Nucleus accumbens (tissue), 56 donors: ENCODE results near the gene SGTA.
"Not testable (repeated sequence)": the region's sequence is repeated elsewhere in the genome, so short reads cannot be mapped to it uniquely, and the experiment has no call there.

ENCODE experiments used
- DNase-seq, 56 donors: peaks; one replicate each; lab custom pipeline; 2025; lab: John Stamatoyannopoulos, UW

SGTA gene, protein sequence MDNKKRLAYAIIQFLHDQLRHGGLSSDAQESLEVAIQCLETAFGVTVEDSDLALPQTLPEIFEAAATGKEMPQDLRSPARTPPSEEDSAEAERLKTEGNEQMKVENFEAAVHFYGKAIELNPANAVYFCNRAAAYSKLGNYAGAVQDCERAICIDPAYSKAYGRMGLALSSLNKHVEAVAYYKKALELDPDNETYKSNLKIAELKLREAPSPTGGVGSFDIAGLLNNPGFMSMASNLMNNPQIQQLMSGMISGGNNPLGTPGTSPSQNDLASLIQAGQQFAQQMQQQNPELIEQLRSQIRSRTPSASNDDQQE

DNA sequence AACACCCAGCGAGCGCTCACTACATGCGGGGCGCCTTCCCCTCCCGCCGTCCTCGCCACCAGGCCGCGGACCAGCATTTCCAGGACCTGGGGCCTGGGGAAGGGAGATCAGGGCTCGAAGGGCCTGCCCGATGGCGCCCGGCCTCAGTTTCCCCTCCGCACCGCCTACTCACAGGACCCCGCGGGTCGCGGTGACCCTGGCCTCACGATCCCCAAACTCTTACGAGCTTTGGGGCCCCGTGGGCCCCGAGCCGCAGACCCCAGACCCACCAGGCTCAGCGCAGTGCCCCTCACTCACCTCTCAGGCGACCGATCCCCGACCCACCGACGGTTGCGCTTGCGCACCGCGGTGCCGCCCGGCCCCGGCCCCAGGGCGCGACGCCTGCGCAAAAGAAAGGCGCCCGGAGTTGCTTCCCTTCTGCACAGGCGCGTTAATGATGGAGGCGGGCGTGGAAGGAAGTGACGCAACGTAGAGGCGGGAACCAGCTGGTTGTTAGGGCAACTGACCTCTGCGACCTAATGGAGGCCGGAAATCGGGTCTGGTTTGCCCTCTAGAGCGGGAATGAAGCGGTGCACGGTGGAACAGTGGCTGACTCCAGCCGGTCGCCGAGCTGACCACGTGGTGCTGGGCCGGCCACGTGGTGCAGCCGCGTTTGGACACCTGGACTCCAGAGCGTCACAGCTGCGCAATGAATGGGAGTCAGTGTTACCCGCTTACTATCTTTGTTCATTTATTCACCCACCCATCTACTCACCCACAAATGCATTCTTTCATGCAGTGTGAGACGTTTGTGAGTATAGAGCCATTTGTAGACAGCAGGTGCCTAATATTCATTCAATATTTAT, at the start of gene SGTA:
Gene SGTA (minus strand): TSS at position 338 of the 845 bp plus-strand sequence. CDS start 14,205 bp downstream, outside the sequence.
- peak; percentile 78 to 99 (median 98) for DNase-seq

DNA sequence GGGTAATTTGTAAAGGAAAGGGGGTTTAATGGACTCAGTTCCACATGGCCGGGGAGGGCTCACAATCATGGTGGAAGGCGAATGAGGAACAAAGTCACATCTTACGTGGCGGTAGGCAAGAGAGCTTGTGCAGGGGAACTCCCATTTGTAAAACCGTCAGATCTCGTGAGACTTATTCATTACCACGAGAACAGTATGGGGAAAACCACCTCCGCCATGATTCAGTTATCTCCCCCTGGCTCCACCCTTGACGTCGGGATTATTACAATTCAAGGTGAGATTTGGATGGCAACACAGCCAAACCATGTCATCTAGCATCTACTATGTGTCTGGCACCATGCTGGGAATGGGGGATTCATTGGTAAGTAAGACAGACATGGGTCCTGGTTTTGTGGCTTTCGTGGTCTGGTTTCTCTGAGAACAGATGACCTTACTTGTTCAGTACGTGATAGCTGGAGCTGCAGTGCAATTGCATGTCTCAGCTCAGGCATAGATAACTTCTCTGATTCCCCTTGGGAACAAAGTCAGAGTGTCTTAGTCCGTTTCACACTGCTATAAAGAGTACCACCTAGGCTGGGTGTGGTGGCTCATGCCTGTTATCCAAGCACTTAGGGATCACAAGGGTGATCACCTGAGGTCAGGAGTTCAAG, 44.9 kb upstream of the SGTA start:
- DNase-seq = no peak

DNA sequence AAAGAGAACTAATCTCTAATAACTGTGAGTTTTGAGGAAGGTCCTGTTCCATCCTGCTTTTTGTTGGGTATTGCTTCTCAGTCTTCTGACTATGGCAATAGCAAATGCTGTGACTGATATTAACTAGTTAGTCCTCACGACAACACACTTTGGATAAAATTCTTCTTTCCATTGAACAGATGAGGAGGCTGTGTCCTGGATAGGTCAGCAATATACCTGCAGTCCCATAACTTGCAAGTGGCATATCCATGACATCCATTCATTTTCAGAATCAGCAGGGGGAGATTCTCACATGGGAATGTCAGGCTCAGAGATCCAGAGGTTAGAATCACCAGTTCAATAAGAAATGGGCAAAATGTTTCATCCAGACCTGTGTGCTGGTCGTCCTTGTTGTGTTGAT, 43.9 kb upstream of the SGTA start:
- no peak for DNase-seq

DNA sequence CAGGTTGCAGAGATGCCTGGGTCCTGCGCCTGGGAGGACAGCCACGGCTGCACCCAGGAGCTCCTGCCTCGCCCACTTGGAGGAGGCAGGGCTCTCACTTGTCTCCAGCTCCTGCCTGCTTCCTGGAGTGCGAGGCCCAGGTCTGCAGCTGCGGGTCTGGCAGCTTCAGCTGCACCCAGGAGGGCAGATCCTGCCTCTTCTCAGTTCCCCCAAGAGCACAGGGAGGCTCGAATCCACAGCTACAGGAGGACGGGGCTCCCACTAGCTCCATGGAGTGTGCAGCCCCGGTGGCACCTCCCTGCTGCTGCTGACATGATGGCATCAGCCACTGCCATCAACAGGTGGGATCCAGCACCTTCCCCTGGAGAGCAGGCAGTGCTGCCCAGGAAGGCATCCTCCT, 41.1 kb upstream of the SGTA start:
- no peak for DNase-seq

DNA sequence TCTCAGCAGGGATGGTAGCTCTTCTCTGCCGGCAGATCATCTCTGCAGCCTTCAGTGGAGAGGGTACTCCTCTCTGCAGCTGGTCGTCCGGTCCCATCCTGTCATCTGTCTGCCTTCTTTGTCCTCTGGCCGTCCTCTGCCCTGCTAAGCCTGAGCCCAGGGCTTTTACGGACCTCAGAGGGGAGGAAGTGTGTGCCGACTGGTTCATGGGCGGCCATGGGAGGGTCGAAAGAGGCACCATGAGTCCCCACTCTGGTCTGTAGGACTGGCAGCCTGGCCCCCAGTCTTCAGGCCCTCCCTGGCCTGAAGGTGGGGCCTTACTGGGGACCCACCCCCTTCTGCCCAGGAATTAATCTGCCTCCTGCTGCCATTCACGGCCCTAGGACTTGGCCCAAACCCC, 40.6 kb upstream of the SGTA start:
- no peak for DNase-seq

DNA sequence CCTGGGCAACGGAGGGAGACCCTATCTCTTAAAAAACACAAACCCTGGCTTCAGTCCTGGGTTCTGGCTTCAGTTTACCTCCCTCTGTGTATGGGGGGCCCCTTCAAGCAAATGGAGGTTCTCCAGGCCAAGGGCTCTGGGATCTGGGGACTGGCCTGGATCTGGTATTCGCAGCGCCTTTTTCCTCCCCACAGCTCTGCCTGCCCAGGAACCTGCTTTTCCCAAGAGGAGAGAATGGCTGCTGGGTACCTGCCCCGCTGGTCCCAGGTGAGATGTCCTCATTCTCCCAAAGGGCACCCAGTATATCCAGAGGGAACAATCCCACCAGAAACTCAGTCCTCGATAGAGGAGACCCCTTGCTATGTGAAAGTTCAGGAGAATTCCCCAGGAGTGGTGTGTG, 39.8 kb upstream of the SGTA start:
- DNase-seq = no peak

DNA sequence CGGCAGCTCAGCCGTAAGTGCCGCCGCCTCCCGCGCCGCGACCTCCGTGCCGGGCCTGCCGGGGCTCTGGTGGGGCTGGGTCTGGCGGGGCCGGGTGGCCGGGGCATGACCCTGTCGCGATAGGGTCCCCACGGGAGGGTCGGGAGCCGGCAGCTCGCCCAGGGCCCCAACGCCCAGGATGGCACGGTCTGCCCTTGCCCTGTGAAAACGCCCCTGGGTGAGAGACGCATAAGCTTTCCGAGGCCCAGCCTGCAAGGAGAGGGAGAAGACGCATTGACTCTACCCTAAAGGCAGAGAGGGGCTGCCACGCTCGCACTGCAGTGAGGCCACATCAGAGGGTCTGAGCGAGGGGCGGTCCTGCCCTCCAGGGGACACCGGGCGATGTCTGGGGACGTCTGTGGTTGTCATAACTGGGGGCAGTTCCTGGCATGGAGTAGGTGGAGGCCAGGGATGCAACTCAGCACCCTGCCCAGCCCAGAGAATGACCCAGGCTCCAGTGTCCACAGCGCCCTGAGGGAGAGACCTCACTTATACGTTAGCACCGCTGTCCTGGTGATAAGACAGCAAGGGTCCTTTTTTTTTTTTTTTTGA, 37.1 kb upstream of the SGTA start:
- DNase-seq = peak in 4 of 56 donors; percentile 12 to 45 (median 40)

DNA sequence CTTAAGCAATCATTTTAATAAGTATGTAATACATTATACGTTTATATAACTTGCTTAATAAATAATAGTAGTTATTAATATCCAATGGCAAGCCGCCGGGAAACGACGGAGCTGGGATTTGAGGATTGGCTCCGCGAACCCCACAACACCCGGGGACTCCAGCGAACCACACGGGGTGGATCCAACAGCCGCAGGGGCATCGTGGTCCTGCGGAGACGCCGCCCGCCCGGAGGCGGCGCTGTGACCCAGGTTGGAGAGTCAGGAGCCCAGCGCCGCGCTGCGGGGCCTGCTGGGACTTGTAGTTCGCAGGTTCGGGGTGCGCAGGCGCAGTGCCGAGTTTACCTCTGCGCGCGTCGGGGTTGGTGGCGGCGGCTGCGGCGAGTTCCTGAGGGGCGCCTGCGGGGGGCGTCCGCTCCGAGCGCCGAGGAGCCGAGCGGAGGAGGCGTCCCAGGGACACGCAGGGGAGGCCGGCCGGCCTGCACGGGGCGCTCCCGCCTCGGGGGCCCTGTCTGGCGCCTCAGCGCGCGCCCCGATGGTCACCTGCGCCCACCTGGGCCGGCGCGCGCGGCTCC, 36.6 kb upstream of the SGTA start, which contains the start of gene ZNF554:
Gene ZNF554 (plus strand): TSS at position 329 of the 572 bp plus-strand sequence. CDS start 204 bp downstream, at position 533.
- peak in 55 of 56 donors; percentile 58 to 96 (median 89) for DNase-seq

DNA sequence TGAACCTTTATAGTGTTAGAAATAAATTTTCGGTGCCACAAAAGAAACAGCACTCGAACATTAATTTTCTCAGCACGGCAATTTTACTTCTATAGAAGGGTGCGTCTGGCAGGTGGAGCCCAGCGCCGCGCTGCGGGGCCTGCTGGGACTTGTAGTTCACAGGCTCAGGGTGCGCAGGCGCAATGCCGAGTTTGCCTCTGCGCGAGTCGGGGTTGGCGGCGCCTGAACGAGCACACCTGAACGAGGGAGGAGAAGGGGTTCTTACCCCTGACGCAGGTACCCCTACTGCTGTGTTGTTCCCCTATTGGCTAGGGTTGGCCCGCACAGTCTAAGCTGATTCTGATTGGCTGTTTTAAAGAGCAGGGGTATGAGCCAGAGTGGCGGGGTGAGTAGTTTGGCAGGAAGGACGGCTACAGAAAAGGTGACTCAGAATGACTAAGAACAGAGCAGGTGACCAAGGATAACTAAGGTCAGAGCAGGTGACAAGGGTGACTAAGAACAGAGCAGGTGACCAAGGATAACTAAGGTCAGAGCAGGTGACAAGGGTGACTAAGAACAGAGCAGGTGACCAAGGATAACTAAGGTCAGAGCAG, 34.3 kb upstream of the SGTA start:
- not testable (repeated sequence) for DNase-seq

DNA sequence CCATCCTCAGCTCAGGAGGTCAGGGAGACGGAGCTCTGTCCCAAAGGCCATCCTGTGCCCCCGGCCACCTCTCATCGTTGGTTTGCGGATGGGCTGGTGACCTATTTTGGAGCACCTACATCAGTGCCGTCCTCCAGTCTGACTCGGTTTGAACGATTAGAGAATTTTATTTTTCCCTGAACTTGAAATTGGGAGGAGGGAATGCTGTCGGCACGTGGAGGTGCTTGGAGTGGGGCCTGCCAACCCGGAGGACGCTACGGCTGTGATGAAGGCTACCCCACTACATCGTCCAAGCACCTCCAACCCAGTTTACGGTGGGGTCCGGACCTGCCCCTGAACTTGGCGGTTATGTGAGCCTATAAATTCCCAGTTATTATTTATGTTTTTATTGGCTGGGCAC, 33.6 kb upstream of the SGTA start:
- DNase-seq = no peak

DNA sequence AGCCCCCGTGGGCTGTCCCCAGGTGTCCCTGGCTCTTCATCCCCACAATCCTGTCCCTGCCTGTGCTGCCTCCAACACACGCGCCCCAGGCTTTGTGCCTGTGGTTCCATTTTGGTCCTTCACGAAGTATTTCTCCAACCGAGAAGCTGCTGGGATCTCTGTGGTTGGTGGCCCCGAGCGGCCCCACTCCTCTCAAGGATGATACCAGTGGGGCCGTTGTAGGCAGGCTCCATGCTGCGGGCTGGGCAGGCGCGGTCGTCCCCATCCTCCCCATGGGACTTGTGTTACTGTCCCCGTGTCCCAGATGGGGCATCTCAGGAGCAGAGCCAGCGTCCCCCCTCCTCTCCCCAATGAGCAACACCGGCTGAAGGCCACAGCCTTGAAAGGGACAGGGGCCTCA, 32.9 kb upstream of the SGTA start:
- DNase-seq = no peak

DNA sequence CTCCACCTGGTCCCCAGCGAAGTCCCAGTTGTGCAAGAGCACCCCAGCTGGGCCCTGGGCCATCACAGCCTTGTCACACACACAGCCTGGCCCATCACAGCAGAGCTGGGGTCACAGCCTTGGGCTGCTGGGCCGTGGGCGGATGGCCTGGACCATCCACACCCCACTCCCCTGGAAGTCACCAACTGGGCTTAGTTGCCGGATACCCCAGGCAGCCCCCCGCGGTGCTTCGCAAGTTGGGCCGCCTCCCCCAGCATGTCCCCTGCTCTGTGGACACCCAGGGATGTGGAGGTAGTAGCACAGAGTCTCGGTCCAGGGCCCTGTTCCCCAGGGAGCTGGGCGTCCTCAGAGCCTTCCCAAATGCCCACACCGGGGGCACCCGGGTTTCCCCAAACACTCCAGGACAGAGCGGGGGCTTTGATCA, 32.1 kb upstream of the SGTA start:
- DNase-seq = no peak

DNA sequence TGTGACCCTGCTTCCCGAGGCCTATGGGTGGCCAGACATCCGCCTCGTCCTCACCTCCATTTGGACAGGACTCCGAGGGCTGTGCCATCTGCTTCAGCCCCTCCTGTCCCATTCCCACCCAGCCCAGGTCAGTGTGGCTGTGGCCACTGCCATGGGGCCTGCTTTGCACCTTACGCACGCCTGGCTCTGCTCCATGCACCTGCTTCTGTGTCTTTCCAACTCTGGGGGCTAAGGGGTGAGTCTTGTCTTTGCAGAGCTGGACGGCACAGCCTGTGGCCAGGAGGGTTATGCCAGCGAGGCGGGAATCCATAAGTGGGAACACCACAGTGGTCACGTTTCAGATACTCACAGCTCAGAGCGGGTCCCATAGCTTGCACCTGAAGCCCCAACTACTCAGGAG, 31.4 kb upstream of the SGTA start:
- no peak for DNase-seq

DNA sequence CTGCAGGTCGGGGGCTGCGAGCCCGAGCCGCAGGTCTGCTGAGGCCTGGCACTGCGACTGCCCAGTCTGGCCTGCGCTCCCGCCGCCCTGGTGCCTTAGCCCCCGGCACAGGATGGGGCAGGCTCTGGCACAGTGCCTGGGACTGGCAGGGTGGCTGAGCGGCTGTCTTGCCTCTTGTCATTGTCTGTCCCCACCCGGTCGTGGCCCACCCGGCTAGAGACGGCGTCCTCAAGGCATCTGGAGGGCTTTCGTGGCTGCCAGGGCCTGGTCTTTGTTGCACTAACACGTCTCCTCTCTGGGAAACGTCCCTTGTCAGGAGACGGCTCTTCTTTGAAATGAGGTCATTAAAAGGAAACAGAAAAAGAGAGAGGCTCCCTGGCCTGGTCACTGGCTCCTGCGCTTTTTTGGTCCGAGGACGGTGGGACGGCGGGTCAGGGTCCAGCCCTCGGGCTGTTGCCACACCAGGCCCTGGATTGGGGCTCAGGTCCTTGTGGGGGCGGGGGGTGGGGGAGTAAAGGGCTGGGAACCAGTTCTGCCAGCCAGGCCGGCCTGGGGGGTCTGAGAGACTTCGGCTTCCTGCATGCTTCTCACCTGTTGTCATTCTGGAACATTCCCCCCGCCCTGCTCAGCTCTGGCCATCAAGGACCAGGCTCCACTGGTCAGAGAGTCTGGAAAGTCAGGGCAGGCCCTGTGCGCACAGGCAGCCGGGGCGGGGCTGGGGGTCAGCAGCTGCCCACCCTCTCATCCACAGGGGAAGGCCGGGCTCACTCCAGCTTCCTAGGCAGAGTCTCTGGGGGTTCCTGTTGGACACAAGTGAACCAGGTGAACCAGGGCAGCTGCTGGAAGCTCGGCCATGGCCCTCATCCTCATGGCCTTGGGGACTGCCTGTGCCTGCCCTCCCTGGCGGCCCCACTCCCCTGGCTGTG, 30.4 kb upstream of the SGTA start:
- DNase-seq = peak in 1 of 56 donors; percentile 10

DNA sequence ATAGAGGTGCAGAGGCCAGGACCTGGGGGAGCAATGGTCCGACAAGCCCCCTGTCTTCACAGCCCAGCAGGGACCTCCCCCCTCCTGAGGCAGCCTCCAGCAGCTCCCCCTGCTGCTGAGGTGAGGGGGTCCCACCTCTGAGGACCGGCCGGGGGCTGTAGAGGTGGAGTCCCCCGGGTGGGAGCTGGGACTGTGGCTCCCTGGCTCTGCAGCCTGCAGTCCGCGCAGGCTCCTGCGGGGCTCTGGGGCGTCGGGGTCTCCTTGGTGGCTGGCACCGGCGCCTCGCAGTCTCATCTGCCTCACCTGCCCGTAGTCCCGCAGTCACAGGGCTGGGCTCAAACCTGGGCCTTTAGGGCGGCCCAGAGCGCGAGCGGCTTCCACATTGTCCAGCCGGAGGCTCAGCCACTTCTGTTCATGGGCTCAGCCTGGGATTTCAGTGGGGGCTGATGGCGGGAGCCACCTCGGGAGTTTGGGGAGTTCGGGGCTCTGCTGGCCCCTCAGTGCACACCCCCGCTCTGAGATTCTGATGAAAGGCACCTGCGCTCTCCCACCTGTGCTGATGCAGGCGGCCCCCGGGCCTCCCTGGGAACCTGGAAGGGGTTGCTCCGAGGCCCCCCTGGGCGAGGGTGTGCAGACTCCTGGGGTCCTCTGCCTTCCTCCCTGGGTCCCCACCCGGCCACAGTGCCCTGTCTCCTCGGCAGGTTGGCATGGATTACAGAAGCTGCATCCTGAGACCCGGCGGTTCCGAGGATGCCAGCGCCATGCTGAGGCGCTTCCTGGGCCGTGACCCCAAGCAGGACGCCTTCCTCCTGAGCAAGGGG, 29.6 kb upstream of the SGTA start:
- DNase-seq = no peak

DNA sequence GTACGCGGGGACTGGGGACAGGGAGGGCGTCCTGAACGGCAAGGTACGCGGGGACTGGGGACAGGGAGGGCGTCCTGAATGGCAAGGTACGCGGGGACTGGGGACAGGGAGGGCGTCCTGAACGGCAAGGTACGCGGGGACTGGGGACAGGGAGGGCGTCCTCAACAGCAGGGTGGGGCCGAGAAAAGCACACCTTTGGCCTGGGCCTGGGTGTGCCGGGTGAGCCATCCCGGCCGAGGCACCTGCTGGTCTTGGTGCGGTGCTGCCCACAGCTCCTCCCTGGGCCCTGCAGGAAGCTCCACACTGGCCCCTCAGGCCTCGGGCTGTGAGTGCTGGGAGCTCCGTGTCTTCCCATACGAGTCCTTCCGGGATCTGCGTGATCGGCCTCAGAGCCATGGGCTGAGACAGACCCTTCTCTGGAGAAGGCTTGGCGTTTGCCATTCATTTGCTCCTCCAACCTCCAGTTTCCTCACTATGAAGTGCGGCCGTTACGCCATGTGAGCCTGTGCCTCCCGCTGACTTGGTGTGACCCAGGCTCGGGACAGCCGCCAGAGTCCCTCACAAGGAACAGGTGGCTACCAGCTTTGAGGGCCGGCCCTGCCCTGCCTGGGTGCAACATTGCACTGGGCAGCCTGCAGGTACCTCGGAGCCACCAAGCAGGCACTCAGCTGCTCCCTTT, 28.8 kb upstream of the SGTA start:
- DNase-seq = no peak

DNA sequence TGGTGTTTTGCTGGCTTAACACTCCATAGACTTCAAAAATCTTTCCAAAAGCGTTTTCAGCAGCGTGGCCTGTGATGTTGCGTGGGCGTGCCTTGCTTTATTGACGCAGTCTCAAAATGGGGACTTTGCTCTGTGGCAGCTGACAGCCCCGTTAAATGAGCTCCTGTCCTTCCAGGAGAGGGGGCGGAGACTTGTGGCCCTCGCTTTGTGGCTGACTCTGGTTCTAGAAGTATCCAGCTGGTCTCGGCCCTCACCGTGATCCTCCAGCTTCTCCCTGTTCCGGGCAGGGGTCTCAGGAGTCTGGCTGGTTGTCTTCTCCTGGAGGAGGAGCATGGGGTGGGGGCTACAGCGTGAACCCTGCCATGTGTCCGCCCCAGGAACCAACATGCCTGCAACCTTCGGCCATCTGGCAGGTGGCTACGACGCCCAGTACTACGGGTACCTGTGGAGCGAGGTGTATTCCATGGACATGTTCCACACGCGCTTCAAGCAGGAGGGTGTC, 28.2 kb upstream of the SGTA start:
- no peak for DNase-seq
